Fibroblast of skin of left biceps (primary cell): ENCODE measurements around the gene OR2F2.

Experiments used
- DNase-seq, 2 experiments: peaks; one replicate each; pipeline ENCODE4 v3.0.0-alpha.2; 2013; ENCODE audit warnings: low read depth in 2 of 2

Gene OR2F2

GRCh38 chr7:143979359-143979758, 44.3 kb downstream of the OR2F2 start:
- peak in 1 of 2 experiments; percentile 2 for DNase-seq

GRCh38 chr7:143979998-143980397, 45.0 kb downstream of the OR2F2 start:
- DNase-seq: no peak

GRCh38 chr7:143980746-143981510, 45.9 kb downstream of the OR2F2 start:
- no peak for DNase-seq

GRCh38 chr7:143983960-143984359, 48.9 kb downstream of the OR2F2 start:
- no peak for DNase-seq
